ENCODE results near the gene CLTB.

DNA sequence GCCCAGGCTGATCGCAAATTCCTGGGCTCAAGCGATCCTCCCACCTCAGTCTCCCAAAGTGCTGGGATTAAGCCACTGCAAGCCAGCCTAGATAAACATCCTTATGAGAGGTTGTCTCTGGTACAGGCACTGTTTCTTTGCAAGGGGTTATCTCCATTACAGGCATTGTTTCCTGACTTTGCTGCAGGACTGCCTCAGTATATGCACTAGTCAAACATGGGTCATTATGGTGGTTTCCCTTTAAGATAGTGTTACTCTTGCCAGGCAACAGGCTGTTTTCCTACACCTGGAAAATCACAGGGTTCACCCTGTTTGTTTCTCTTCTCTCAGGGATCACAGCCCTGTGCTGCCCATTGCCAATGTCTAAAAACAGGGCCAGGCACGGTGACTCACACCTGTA, 7.8 kb upstream of the CLTB start:
- TF ChIP-seq POLR2A (IDR thresholded peaks at IDR 0.05) = no peak
- TF ChIP-seq, protein P1, sequence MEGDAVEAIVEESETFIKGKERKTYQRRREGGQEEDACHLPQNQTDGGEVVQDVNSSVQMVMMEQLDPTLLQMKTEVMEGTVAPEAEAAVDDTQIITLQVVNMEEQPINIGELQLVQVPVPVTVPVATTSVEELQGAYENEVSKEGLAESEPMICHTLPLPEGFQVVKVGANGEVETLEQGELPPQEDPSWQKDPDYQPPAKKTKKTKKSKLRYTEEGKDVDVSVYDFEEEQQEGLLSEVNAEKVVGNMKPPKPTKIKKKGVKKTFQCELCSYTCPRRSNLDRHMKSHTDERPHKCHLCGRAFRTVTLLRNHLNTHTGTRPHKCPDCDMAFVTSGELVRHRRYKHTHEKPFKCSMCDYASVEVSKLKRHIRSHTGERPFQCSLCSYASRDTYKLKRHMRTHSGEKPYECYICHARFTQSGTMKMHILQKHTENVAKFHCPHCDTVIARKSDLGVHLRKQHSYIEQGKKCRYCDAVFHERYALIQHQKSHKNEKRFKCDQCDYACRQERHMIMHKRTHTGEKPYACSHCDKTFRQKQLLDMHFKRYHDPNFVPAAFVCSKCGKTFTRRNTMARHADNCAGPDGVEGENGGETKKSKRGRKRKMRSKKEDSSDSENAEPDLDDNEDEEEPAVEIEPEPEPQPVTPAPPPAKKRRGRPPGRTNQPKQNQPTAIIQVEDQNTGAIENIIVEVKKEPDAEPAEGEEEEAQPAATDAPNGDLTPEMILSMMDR (IDR thresholded peaks at IDR 0.05) = no peak
- TF ChIP-seq POLR2AphosphoS5 (IDR thresholded peaks at IDR 0.05) = no peak
